Adrenal gland (tissue), 5 donors: ENCODE data around the gene TWF1.

Source experiments
- POLR2A ChIP-seq, 2 donors: fragments of 450-650 bp; IDR thresholded peaks; one replicate each; pipeline ENCODE4 v1.6.1; 2017; ENCODE audit warnings: antibody characterized with exemption in 2 of 2, mild to moderate bottlenecking in 2 of 2, moderate library complexity in 1 of 2
- TF ChIP-seq, protein P1 (sequence below), 6 experiments: fragments of 450-650 bp in 4 of 6; fragments of 200-600 bp in 2 of 6; sonication (generic) in 1 of 6; IDR thresholded peaks; 1 replicate in 5 of 6; 2 replicates in 1 of 6; pipeline versions ENCODE4 v1.5.1 to v1.8.0; 2016 to 2021; ENCODE audit warnings: antibody characterized with exemption in 6 of 6, mild to moderate bottlenecking in 2 of 6, moderate library complexity in 1 of 6
- donor health status: DM: no; HTN: no; CAD: no.

DNA sequence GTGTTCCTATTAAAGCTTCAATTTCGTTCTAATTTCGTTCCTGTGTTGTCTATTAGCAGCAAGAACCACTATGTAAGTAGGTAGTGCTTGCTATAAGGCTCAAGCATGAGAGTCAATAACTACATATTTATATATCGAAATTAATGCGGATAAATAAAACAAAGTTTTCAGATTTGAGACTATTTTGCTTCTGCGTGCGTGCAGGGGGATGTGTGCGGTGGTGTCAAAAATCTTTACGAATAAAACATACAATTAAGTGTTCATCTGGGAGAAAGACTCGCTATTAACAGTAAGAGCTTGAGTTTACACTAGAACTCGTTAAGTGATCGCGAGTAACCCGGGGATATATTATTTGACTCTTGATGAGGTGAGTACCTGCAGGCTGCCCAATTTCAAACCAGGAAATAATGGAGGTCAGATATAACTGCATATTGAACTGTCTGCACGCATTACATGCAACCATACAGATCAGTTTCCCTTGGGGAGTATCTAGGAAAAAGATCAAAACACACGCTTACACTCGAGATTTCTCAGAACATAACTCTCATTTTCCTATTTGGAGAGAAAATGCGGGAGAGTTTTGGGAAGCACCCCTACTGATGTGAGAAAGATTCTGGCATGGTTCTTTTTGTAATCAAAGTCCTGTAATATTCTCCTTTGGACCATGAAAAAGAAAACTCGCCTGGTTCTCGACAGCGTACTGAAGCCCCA, 813 bp downstream of the TWF1 start:
- TF ChIP-seq, protein P1, sequence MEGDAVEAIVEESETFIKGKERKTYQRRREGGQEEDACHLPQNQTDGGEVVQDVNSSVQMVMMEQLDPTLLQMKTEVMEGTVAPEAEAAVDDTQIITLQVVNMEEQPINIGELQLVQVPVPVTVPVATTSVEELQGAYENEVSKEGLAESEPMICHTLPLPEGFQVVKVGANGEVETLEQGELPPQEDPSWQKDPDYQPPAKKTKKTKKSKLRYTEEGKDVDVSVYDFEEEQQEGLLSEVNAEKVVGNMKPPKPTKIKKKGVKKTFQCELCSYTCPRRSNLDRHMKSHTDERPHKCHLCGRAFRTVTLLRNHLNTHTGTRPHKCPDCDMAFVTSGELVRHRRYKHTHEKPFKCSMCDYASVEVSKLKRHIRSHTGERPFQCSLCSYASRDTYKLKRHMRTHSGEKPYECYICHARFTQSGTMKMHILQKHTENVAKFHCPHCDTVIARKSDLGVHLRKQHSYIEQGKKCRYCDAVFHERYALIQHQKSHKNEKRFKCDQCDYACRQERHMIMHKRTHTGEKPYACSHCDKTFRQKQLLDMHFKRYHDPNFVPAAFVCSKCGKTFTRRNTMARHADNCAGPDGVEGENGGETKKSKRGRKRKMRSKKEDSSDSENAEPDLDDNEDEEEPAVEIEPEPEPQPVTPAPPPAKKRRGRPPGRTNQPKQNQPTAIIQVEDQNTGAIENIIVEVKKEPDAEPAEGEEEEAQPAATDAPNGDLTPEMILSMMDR (IDR thresholded peaks at IDR 0.05) = no peak
- TF ChIP-seq POLR2A (IDR thresholded peaks at IDR 0.05) = no peak
